Measurements from ENCODE around the gene SH2D2A.

DNA sequence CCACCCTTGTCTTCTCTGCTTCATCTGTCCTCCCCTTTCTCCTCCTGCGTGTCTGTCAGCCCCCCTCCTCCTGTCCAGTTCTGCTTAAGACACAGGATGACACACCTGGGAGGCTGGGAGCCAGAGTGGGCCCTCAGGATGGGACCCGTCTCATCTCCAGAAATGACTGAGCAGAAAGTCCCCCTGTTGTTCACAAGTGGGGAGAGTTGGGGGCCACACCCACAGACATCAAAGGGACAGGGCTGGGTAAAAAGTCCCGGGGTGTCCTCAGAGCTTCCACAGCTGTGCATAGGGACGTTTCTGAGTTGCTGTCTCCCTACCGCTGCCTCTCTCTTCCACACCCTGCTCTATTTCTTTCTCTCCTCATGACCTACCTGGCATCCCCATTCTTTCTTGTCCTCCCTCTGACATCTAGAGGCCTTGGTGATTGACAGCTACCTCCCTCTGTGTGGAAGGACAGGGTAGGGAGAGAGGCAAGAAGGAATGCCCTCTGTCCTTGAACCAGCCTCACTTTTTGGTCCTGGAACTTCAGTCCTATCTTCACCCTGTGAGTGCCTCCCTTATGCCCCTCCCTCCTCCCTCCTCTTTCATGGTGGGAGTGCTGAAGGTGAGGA is 19.5 kb upstream of the SH2D2A start:
- TF ChIP-seq, protein P1, sequence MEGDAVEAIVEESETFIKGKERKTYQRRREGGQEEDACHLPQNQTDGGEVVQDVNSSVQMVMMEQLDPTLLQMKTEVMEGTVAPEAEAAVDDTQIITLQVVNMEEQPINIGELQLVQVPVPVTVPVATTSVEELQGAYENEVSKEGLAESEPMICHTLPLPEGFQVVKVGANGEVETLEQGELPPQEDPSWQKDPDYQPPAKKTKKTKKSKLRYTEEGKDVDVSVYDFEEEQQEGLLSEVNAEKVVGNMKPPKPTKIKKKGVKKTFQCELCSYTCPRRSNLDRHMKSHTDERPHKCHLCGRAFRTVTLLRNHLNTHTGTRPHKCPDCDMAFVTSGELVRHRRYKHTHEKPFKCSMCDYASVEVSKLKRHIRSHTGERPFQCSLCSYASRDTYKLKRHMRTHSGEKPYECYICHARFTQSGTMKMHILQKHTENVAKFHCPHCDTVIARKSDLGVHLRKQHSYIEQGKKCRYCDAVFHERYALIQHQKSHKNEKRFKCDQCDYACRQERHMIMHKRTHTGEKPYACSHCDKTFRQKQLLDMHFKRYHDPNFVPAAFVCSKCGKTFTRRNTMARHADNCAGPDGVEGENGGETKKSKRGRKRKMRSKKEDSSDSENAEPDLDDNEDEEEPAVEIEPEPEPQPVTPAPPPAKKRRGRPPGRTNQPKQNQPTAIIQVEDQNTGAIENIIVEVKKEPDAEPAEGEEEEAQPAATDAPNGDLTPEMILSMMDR (IDR thresholded peaks at IDR 0.05; ENCODE audit: poor library complexity) = no peak
- TF ChIP-seq EZH2 (IDR thresholded peaks at IDR 0.05; ENCODE audit: borderline replicate concordance) = no peak
